Endothelial cell of hepatic sinusoid (primary cell): ENCODE measurements around the gene RAMAC.

Experiments
- in situ Hi-C: cut with HindIII; loops from 2 replicates; pipeline ENCODE4 v1.10.0; 2017; ENCODE audit warnings: low sequenced_read_pairs

Gene RAMAC

DNA sequence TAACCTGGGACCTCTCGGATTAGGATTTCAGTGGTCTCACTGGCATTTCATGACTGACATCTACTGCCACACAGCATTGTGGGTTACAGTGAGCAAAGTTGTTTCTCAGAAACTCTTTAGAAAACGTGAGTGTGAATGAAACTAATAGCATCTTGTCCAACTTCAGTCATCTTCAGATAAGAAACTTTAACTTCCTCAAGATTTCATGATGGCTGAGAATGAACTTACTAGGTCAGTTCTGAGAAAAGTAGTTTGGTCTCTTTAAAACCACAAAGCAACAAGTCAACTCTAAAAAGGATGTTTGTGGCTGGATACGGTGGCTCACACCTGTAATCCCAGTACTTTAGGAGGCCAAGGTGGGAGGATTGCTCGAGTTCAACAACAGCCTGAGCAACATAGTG, 19.3 kb upstream of the RAMAC start:
- in situ Hi-C loops = no loop called here

DNA sequence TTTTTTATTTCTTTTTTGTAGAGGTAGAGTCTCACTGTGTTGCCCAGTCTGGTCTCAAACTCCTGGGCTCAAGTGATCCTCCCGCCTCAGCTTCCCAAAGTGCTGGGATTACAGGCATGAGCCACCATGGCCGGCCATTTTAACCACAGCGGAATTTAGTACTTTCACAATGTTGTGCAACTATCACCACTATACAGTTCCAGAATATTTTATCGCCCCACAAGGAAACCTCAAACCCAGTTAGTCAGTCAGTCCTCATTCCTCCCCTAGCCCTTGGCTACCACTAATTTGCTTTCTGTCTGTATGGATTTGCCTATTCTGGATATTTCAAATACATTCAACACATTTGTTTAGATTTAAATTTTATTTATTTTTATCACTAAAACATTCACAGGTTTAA, 17.9 kb upstream of the RAMAC start:
- in situ Hi-C loops = no loop called here

DNA sequence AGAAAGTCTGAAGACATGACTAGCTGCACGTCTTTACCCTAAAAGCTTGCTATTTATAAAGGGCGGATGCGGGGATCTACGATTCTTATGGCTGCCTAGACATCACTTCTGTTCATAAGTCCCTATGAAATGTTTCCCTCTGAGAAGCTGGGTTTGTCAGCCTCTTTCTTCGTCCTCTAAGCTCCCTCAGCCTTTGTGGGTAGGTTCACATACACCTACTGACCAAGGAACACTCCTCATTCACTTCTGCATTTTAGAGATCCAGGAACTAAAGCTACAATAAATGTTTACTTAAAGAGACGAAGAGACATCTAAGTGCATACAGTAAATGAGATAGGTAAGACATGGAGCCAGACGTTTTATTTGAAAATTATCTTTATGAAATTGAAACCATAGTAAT, 16.7 kb upstream of the RAMAC start:
- in situ Hi-C loops = no loop called here

DNA sequence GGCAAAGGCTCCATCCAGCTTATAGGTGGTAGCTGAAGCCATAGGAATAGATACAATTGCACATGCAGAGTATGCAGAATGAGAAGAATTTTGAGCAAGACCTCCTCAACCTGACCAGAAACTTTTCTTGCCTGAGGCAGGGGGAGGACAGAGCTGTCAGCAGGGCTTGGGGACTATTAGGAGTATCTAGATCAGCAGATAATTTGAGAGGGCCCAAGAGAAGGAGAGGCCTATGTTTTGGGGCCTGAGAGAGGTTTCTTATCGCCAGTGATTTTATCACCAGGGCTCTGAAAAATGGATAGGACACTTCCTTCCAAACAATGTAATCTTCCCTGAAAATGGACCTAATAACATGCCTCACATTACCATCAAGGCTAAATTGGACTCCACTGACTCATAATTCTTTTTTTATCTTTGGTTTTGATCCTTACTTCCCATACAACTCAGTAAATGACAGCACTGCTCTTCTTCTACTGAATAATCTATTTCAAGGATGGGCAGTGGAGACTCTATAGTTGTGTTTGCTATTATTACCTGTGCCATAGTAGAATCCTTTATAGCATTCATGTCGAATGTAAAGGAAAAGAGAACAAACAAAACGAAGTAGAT, 15.8 kb upstream of the RAMAC start:
- in situ Hi-C loops = no loop called here

DNA sequence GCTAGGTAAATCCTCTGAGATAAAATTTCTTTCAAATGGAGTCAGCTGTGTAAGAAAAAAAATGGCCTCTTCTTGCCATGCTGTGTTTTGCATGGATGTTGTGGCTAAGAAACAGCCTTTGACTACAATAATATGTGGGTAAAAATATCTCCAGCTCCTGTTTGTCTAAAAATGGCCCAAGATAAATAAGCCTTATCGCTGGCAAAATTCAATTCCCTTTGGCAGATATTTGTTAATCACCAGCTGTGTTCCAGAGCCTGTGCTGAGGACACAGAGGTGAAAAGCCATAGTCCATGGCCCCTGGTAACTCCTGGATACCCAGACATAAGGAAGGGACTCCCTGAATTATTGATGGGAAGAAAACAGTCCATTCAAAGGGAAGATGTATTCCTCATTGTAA, 15.3 kb upstream of the RAMAC start:
- in situ Hi-C loops = no loop called here

DNA sequence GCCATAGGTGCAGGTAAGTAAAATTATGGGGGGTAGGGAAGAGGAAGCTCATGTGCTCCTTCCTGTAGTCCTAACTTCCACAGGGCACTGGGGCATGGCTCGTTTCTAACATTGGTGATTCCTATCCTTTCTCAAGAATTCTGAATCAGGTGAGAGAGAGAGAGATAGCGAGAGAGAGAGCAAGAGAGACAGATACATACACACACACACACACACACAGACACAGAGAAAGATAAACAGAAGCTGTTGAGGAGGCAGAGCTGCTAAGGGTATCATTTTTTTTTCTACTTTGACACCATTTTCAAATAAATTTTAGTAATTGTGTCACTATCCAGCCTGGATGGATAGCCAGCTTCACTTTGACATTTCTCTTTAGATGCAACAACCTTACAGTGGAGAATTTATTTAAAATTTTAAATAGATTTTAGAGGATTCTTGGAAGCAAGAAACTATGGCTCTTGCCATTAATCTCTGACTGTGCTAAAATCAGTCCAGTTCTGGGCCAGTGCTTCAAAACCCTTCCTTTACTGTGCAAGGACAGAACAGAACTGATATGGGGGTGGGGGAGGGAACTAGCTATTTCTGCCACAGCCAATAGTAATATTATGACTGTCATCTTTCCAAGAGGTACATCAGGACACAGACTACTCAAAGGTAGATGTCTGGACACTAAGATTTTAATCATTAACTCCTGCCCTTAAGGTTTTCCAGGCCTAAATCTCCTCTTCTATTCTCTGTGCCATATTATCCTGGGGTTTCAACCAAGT, 14.6 kb upstream of the RAMAC start:
- in situ Hi-C loops = no loop called here

DNA sequence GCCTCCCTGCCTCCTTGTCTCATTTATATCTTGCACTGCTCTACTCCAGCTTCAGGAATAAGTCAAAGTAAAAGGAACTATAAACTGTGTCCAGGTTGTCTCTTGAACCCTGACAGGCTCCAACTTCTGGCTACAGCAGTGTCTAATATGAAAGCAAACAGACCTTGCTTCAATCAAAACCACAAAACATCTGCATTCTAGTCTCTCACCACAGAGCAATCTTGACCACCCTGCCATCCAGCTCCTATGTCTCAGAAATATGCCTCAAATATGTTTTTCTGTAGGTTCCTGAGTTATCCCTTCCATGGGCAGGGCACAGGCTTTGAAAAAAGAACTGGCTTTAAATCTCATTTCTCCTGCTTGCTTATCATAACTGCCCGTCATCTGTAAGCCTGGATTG, 13.0 kb upstream of the RAMAC start:
- in situ Hi-C loops = no loop called here

DNA sequence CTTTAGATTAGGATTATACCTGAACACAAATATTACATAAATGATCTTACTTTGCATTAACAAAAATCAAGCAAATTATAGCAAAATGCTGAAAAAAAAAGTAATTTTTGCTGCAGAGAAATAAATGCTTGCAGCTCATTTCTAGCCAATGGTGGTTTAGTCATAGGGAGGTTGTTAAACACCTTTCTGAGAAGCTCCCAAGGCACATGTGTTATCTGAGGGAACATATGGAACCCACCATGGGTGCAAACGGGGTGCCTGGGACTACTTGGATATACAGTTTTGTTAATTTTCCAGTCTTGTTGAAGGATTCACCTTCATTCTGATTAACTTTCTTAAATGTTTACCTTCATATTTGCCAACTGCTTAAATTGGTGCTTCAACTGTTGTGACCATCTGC, 8.9 kb upstream of the RAMAC start:
- in situ Hi-C loops = no loop called here

DNA sequence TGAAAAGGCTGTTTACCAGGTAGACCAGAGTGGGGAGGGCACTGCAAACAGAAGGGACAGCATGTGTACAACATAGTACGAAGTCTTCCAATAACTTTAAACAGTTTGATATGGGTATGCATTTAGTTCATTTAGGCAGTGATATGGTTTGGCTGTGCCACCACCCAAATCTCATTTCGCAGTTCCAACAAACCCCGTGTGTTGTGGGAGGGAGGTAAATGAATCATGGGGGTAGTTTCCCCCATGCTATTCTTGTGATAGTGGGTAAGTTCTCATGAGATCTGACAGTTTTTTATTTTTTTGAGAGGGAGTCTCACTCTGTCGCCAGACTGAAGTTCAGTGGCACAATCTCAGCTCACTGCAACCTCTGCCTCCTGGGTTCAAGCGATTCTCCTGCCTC, 7.6 kb upstream of the RAMAC start:
- in situ Hi-C loops = no loop called here

DNA sequence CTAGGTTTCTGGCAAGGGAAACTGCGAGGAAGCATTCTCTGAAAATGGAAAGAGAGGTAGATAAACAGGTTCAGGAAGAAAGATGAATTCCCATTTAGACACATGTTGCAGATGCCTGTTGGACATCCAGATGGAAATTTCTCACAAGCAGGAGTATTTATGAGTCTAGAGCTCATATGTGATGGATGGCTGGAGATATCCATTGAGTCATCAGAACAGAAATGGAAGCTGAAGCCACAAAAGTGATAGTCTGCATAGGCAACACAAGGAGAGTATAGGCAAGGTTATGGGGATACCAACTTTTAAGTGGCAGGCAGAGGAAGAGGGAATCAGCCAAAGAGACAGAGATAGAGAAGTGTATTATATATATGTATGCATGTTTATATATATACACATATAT, 6.3 kb upstream of the RAMAC start:
- in situ Hi-C loops = no loop called here

DNA sequence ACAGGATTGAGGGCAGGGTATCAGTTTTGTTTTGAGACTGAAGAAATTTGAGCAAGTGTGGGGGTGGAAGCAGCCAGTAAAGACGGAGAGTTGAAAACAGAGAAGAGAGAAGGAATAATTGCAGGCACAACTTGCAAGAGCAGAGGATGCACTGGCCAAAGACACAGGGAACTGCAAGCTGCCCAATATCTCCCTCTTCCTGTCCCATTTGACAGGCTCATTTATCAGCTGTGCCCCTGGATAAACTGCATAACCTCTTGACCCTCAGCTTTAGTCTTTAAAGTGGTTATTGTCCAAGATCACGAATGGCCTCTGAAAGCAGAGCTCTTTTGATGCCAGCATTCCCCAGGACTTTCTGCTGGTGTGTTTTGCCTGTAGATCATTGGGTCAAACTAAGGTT, 5.0 kb upstream of the RAMAC start:
- in situ Hi-C loops = no loop called here

DNA sequence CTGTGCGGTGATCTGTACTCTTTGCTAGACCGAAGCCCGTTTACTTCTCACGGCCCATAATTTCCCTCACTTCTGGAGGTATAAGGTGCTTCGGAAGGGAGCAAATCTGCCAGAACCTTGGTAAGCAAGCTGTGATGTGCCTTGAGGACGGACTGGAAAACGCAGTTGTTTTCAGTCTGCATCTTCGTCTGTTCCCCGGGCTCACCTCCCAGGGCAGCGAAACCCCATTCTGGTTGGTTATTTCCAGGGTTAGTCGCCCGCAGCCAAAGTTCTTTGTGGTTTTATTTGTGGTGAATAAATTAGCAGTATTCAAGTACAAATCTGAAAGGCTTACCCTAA, 401 bp downstream of the RAMAC start:
- in situ Hi-C loops = loop anchor here (5.0 kb wide), 2 partner anchors 74 to 139 kb away; no protein-coding TSS in a partner anchor

DNA sequence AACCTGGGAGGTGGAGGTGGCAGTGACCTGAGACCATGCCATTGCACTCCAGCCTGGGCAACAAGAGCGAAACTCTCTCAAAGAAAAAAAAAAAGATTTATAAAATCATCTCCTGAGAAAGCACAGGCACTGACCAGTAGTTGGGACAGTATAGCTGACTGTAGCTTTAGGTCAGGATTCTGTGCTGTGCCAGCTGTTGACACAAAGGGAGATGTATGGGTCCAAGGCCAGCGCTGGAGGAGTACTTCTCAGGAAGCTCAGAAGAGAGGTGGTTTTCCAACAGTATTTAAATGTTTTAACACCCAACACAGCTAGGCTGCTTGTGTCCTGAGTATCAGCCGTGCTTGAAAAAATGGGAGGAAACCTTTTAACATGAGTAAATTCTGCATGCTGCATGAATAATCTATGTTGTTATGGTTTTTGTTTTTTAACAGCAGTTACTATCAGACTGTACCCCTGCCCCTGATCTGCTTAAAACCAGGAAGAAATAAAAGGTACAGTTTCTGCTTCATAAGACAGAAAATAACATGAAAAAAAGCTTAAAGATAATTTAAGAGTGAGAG, 6.5 kb downstream of the RAMAC start:
- in situ Hi-C loops = no loop called here

DNA sequence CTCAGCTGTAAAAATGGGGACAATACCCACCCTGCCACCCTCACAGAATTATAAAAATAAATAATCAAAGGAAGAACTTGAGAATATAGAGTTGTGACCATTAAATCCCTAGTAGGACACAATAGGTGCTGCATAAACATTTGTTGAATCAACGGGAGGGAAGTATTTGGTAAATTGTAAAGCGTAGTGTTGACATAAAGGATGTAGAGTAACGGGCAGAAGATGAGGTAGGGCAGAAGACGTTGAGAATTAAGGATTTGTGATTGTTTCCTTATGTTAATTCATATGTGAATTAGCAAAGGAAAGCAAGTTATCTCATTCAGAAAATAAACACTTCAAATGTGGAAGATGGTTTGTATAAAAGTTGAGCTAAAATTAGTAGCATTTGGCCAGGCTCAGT, 7.1 kb downstream of the RAMAC start:
- in situ Hi-C loops = no loop called here

DNA sequence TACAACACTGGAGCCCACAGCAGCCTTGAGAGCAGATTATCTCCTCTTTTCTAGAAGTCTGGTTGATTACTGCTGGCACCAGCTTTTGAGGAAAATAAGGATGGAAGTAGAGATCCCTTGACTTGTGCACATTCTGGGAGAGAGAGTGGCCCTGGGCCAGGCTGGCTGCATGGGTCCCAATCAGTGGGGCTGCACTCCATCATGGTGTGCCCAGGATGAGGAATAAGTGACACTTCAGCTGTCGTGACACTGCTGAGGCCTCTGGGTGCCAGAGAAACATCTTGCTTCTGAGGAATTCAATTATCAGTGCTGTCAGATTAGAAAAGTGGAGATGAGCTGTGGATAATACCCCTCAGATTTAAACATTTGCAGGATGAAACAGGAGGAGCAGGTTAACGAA, 9.1 kb downstream of the RAMAC start:
- in situ Hi-C loops = no loop called here

DNA sequence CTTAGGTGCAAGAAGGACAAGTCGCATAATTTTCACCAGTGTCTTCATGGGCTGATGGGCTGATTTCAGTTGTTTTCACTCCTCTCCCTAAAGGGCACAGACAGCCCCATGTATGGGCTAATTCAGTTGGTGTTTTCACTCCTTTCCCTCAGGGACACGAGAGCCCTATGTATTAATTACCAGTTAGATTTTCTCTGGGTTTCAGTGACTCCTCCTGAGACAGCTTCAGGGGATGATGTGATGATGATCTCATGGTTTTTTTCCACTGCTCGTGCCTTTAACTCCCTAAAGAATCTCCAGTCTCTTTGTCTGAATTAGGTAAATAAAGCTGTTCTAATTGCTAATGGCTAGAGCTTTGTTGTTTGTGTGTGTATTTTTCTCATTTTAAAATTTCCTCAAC, 9.9 kb downstream of the RAMAC start:
- in situ Hi-C loops = no loop called here

DNA sequence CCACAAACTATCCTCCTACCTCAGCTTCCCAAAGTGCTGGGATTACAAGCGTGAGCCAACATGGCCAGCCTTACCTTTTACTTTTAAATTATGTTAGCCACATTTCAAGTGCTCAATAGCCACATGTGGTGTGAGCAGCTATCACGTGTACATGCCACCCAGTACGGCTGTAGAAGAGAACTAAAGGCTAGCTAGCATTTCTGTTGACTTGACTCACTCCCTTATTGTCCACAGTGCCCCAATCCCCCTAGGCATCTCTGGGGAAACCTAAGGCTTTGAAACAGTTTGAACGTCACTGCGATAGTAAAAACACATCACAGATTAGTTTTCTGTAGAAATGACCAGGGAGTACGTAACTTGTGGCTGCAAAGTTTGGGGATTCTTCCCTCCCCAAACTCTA, 13.4 kb downstream of the RAMAC start:
- in situ Hi-C loops = no loop called here

DNA sequence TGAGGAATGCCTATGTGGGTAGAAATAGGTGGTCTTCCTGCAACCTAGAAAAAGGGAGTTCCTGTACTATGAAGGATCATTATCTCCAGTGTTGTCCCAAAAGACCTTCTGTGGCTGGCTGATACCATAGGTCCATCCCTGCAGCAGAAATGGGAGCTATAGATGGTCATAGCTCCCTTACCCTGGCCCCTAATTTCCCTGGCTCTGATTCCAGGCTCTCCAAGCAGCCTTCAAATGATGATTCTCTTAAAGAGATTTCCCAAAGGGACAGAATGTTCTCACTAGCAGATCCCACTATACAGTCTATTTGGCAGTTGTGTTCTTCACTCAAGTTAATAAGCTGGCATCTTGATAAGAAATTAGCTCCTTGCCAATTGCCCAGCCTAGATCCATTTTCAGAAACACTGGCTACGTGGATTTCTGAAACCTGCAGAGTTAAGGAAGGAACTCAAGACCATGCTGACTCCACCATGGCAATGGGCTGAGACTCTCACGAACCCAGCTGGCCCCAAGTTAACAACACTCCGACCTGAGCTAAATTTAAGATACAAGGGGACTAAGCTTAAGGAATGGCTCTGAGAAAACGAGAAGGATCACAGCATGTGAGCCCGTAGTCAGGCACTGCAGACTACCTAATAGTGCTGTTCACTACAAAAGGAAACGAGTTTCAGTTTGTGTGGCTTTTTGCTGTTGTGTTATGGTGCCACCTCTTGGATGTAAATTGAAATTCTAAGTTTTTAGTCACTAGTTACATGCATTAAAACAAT, 14.1 kb downstream of the RAMAC start:
- in situ Hi-C loops = loop anchor here (5.0 kb wide), 2 partner anchors 48 to 188 kb away; partner anchors contain the start of gene HOMER2

DNA sequence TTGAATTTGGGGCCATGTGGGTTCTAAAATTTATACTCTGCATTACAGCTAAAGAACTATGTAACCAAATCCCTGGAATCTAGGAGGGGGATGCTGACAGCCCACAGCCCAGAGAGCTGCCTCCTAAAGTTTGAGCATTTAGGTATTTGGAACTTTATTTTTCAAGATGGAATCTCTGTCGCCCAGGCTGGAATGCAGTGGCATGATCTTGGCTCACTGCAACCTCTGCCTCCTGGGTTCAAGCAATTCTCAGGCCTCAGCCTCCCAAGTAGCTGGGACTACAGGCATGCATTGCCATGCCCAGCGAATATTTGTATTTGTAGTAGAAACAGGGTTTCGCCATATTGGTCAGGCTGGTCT, 14.6 kb downstream of the RAMAC start:
- in situ Hi-C loops = loop anchor here (5.0 kb wide), 2 partner anchors 48 to 188 kb away; partner anchors contain the start of gene HOMER2

DNA sequence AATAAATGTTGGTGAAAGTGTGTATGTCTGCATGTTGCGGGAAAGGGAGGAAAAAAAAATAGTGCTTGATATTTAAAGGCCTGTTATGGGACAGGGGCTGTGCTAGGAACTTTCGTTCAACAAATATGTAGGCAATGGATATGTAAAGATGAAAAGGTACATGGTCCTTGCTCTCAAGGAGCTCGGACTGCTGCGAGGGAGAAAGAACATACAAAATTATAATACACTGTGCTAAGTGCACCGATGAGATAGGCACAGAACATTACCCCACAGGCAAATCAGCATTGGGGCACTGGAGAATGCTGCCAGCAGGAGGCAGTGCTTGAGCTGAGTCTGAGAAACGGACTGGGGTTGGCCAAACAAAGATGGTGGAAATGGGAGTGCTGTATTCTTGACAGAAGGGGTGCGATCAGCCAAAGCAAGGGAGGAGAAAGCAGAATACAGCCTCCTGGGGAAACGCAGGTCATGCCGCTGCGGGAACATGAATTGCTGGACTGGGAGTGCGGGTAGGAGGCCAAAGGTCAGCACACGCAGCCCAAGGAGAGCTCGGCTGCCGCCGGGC, 24.8 kb downstream of the RAMAC start:
- in situ Hi-C loops = loop anchor here (5.0 kb wide), 1 partner anchor 102 kb away; no protein-coding TSS in a partner anchor
